Measurements from ENCODE around the gene FGF11.

Gene FGF11

DNA sequence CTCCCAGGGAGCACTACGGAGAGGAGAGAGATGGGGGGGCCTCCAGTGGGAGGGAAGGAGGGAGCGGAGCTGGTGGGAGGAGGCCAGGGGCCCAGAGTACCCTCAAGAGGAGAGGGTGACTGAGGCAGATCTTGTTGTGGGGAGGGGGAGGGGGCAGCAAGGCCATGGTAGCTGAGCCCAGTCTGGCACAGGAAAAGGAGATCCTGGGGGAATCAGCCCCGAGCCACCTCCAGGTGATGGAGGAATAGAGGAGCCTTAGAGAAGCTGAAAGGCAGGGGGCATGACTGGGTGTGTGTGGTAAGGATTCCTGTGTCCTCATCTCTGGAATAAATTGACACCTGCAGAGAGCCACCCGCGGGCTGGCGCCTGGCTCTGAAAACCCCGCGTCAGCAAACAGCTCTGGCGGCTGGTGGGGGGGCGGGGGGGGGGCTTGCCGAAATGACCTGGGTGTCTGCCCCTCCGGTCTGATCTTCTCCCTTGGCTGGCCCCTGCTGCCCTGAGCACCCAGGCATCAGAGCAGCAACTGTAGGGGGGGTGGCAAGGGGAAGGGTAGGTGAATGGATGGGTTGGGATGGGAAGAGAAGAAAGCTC is 33.0 kb upstream of the FGF11 start:
- TF ChIP-seq POLR2AphosphoS5 (IDR thresholded peaks at IDR 0.05; ENCODE audit: low read depth) (no peak), GABPA (IDR thresholded peaks at IDR 0.05; ENCODE audit: low read depth) (no peak), SPI1 (IDR thresholded peaks at IDR 0.05; ENCODE audit: borderline replicate concordance, low read depth) (no peak)
- TF ChIP-seq, protein P1, sequence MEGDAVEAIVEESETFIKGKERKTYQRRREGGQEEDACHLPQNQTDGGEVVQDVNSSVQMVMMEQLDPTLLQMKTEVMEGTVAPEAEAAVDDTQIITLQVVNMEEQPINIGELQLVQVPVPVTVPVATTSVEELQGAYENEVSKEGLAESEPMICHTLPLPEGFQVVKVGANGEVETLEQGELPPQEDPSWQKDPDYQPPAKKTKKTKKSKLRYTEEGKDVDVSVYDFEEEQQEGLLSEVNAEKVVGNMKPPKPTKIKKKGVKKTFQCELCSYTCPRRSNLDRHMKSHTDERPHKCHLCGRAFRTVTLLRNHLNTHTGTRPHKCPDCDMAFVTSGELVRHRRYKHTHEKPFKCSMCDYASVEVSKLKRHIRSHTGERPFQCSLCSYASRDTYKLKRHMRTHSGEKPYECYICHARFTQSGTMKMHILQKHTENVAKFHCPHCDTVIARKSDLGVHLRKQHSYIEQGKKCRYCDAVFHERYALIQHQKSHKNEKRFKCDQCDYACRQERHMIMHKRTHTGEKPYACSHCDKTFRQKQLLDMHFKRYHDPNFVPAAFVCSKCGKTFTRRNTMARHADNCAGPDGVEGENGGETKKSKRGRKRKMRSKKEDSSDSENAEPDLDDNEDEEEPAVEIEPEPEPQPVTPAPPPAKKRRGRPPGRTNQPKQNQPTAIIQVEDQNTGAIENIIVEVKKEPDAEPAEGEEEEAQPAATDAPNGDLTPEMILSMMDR (IDR thresholded peaks at IDR 0.05; ENCODE audit: insufficient read depth, low read length): no peak
- TF ChIP-seq, protein P2, sequence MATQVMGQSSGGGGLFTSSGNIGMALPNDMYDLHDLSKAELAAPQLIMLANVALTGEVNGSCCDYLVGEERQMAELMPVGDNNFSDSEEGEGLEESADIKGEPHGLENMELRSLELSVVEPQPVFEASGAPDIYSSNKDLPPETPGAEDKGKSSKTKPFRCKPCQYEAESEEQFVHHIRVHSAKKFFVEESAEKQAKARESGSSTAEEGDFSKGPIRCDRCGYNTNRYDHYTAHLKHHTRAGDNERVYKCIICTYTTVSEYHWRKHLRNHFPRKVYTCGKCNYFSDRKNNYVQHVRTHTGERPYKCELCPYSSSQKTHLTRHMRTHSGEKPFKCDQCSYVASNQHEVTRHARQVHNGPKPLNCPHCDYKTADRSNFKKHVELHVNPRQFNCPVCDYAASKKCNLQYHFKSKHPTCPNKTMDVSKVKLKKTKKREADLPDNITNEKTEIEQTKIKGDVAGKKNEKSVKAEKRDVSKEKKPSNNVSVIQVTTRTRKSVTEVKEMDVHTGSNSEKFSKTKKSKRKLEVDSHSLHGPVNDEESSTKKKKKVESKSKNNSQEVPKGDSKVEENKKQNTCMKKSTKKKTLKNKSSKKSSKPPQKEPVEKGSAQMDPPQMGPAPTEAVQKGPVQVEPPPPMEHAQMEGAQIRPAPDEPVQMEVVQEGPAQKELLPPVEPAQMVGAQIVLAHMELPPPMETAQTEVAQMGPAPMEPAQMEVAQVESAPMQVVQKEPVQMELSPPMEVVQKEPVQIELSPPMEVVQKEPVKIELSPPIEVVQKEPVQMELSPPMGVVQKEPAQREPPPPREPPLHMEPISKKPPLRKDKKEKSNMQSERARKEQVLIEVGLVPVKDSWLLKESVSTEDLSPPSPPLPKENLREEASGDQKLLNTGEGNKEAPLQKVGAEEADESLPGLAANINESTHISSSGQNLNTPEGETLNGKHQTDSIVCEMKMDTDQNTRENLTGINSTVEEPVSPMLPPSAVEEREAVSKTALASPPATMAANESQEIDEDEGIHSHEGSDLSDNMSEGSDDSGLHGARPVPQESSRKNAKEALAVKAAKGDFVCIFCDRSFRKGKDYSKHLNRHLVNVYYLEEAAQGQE (IDR thresholded peaks at IDR 0.05; ENCODE audit: insufficient replicate concordance, low read depth): no peak

DNA sequence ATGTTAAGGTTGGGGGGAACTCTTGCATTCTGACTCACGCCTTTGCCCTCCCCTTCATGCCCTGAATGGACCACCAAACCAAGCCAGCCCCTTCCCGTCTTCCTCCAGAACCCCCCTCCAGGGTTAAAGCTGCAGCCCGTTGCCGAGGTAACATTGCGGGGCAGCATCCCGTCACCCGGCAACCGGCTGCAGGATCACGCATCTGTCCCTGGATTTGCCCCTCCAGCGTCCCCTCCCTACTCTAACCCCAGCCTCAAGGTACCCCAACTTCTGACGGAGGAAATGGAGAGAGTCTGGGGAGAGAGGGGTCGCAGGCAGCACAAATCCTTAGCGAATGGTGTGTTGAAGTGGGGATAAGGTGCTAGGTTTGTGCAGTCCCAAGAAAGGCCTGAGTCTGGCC is 32.2 kb upstream of the FGF11 start:
- Histone ChIP-seq H3K27ac (replicated peaks) (no peak overlapping the region), H3K27me3 (ENCODE audit: insufficient read depth, poor library complexity, severe bottlenecking) (peaks cover 2% of the 10 kb centered on the region), H3K4me3 (replicated peaks; ENCODE audit: insufficient read depth, low read length) (no peak overlapping the region)
- TF ChIP-seq, protein P2 (IDR thresholded peaks at IDR 0.05; ENCODE audit: insufficient replicate concordance, low read depth): no peak
- TF ChIP-seq GABPA (IDR thresholded peaks at IDR 0.05; ENCODE audit: low read depth): no peak
- TF ChIP-seq POLR2AphosphoS5 (IDR thresholded peaks at IDR 0.05; ENCODE audit: low read depth): no peak
- no peak for TF ChIP-seq SPI1 (IDR thresholded peaks at IDR 0.05; ENCODE audit: borderline replicate concordance, low read depth)
- TF ChIP-seq, protein P1 (IDR thresholded peaks at IDR 0.05; ENCODE audit: insufficient read depth, low read length): no peak
- no peak for DNase-seq (ENCODE audit: low read depth in 1 of 2, low spot score in 1 of 2)

More for the DNA sequence above, 33.0 kb upstream of the FGF11 start:
- peaks cover 2% of the 10 kb centered on the region for H3K27me3 ChIP-seq (ENCODE audit: insufficient read depth, poor library complexity, severe bottlenecking)
- no peak overlapping the region for H3K4me3 ChIP-seq (replicated peaks; ENCODE audit: insufficient read depth, low read length)
- no peak for DNase-seq (ENCODE audit: low read depth in 1 of 2, low spot score in 1 of 2)
- H3K27ac ChIP-seq (replicated peaks): no peak overlapping the region

DNA sequence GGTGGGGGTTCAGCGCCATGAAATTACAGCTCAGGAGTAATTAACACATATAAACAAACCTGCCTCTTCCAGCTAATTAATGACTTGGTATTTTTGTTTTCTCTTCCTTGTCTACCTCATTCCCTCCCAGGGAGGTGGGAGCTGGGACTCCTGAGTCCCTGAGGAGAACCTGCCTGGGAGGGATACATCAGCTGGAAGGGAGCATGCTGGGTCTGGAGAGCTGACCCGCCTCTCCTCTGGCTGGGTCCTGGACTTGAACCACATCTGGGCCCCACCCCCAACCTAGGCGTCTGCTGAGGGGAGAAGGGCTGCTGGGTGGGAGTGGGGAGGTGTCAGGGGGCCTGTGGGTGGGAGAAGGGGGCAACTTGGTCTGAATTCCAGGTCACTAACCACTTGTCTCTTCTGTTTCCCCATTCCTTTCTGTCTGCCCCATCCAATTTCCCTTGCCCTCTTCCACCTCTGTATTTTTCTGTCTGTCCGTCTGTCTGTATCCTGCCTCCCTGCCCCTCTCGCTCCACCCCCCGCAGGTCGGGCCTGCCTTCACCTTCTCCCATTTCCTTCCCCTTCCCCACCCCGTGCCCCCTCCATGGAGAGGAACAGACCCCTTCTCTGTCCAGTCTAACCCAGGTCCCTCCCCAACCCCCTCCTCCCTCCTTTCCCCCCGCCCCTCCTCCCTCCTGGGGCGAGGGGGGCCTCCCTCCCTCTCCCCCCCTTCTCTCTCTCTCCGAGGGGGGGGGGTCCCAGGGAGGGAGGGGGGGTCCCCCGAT is 31.6 kb upstream of the FGF11 start, which contains the start of gene NLGN2:
TSS of gene NLGN2 (plus strand) at position 361 of the 767 bp plus-strand sequence. CDS start 411 bp downstream, outside the sequence.
- H3K27ac ChIP-seq (replicated peaks): no peak within 1 kb of the TSS
- no peak within 1 kb of the TSS for H3K4me3 ChIP-seq (replicated peaks; ENCODE audit: insufficient read depth, low read length)
- DNase-seq (ENCODE audit: low read depth in 1 of 2, low spot score in 1 of 2): no peak
- H3K27me3 ChIP-seq (ENCODE audit: insufficient read depth, poor library complexity, severe bottlenecking): peaks cover 2% of the 10 kb centered on the region
- no peak for TF ChIP-seq GABPA (IDR thresholded peaks at IDR 0.05; ENCODE audit: low read depth)
- no peak for TF ChIP-seq POLR2AphosphoS5 (IDR thresholded peaks at IDR 0.05; ENCODE audit: low read depth)
- TF ChIP-seq, protein P2 (IDR thresholded peaks at IDR 0.05; ENCODE audit: insufficient replicate concordance, low read depth): no peak
- TF ChIP-seq, protein P1 (IDR thresholded peaks at IDR 0.05; ENCODE audit: insufficient read depth, low read length): no peak
- no peak for TF ChIP-seq SPI1 (IDR thresholded peaks at IDR 0.05; ENCODE audit: borderline replicate concordance, low read depth)

Data from HL-60 (cell line).